Measurements from ENCODE around the gene WDR36. TPM values are rescaled to one million over a fixed set of nuclear protein-coding genes. Genes with fewer than 3 reads are reported as not detected.

The WDR36 gene
- total RNA-seq, 4 donors from 2014 or later = 3.6 to 16.2 (median 8.3) TPM

- 18 to 33% methylated on average over 4 to 7 of the region's 7 CpGs for WGBS, 2 donors (ENCODE audit: low coverage in 1 of 2)
- H3K27me3 ChIP-seq = no peaks in the 10 kb centered on the region
- TF ChIP-seq POLR2AphosphoS5 (IDR thresholded peaks at IDR 0.05) = no peak
- TF ChIP-seq CTCF (IDR thresholded peaks at IDR 0.05) = no peak
- no peak for TF ChIP-seq EP300 (IDR thresholded peaks at IDR 0.05; ENCODE audit: low read depth)
- no peak for TF ChIP-seq POLR2A (IDR thresholded peaks at IDR 0.05)
- H3K9me3 ChIP-seq = no peaks in the 10 kb centered on the region
- H3K4me3 ChIP-seq = no peak overlapping the region
- no peaks in the 10 kb centered on the region for H3K4me1 ChIP-seq
- H3K27ac ChIP-seq = no peak overlapping the region
- H3K36me3 ChIP-seq = no peaks in the 10 kb centered on the region
- intact Hi-C loops (cut with DNase I; ENCODE audit: low total_unique reads) (no loop called here), in situ Hi-C loops (cut with MboI; ENCODE audit: low pct_ligation_motif_present in 1 of 4, low pct_unique_long_range_greater_than_20kb in 1 of 4, low sequenced_read_pairs in 3 of 4) (no loop called here)
- no peak for DNase-seq
Measured at GRCh38 chr5:111083323-111083722, 8.8 kb upstream of the WDR36 start.

- peaks cover 0 to 23% (median 8%) of the 10 kb centered on the region in 4 donors for H3K36me3 ChIP-seq
- H3K4me1 ChIP-seq = peaks cover 19 to 25% (median 22%) of the 10 kb centered on the region in 4 donors
- in situ Hi-C loops (cut with MboI; ENCODE audit: low pct_ligation_motif_present in 1 of 4, low pct_unique_long_range_greater_than_20kb in 1 of 4, low sequenced_read_pairs in 3 of 4) (no loop called here), intact Hi-C loops (cut with DNase I; ENCODE audit: low total_unique reads) (no loop called here)
- H3K27me3 ChIP-seq = no peaks in the 10 kb centered on the region
- TF ChIP-seq POLR2AphosphoS5 (IDR thresholded peaks at IDR 0.05) (no peak), CTCF (IDR thresholded peaks at IDR 0.05) (no peak), POLR2A (IDR thresholded peaks at IDR 0.05) (no peak), EP300 (IDR thresholded peaks at IDR 0.05; ENCODE audit: low read depth) (no peak)
- DNase-seq = no peak
- H3K4me3 ChIP-seq = no peak overlapping the region
- WGBS, 2 donors (ENCODE audit: low coverage in 1 of 2) = 83 to 100% methylated on average over 1 of the region's 1 CpG
- H3K27ac ChIP-seq = no peak overlapping the region
- H3K9me3 ChIP-seq = no peaks in the 10 kb centered on the region
Measured at GRCh38 chr5:111095982-111096381, 3.8 kb downstream of the WDR36 start.

GRCh38 chr5:111099058-111099778 lies 7.1 kb downstream of the WDR36 start:
- Histone ChIP-seq H3K9me3 (no peaks in the 10 kb centered on the region), H3K27ac (no peak overlapping the region), H3K4me1 (peaks cover under 1 to 5% (median 3%) of the 10 kb centered on the region in 4 donors), H3K4me3 (no peak overlapping the region), H3K27me3 (no peaks in the 10 kb centered on the region), H3K36me3 (peaks cover 0 to 34% (median 15%) of the 10 kb centered on the region in 4 donors)
- in situ Hi-C loops (cut with MboI; ENCODE audit: low pct_ligation_motif_present in 1 of 4, low pct_unique_long_range_greater_than_20kb in 1 of 4, low sequenced_read_pairs in 3 of 4) (no loop called here), intact Hi-C loops (cut with DNase I; ENCODE audit: low total_unique reads) (no loop called here)
- TF ChIP-seq EP300 (IDR thresholded peaks at IDR 0.05; ENCODE audit: low read depth) (no peak), POLR2A (IDR thresholded peaks at IDR 0.05) (no peak), CTCF (IDR thresholded peaks at IDR 0.05) (no peak), POLR2AphosphoS5 (IDR thresholded peaks at IDR 0.05) (no peak)
- no peak for DNase-seq
- WGBS, 2 donors (ENCODE audit: low coverage in 1 of 2) = 77% methylated on average over 1 of the region's 1 CpG; no CpG with 5 or more reads in 1 of the 2 donors

- Histone ChIP-seq H3K27ac (no peak overlapping the region), H3K9me3 (no peaks in the 10 kb centered on the region), H3K36me3 (peaks cover 0 to 62% (median 27%) of the 10 kb centered on the region in 4 donors), H3K4me3 (no peak overlapping the region), H3K4me1 (no peaks in the 10 kb centered on the region), H3K27me3 (no peaks in the 10 kb centered on the region)
- 92 to 94% methylated on average over 1 to 2 of the region's 2 CpGs for WGBS, 2 donors (ENCODE audit: low coverage in 1 of 2)
- TF ChIP-seq POLR2A (IDR thresholded peaks at IDR 0.05) (no peak), EP300 (IDR thresholded peaks at IDR 0.05; ENCODE audit: low read depth) (no peak), POLR2AphosphoS5 (IDR thresholded peaks at IDR 0.05) (no peak), CTCF (IDR thresholded peaks at IDR 0.05) (no peak)
- intact Hi-C loops (cut with DNase I; ENCODE audit: low total_unique reads) (no loop called here), in situ Hi-C loops (cut with MboI; ENCODE audit: low pct_ligation_motif_present in 1 of 4, low pct_unique_long_range_greater_than_20kb in 1 of 4, low sequenced_read_pairs in 3 of 4) (no loop called here)
- no peak for DNase-seq
Measured at GRCh38 chr5:111106320-111106948, 14.3 kb downstream of the WDR36 start.
